Measurements from ENCODE around the gene KCNK3. TPM values are rescaled to one million over a fixed set of nuclear protein-coding genes. Genes with fewer than 3 reads are reported as not detected.

Gene KCNK3
- polyA plus RNA-seq, 1 donor from 2014 or later = 12.9 TPM

- TF ChIP-seq REST (IDR thresholded peaks at IDR 0.05; ENCODE audit: borderline replicate concordance) (no peak), POLR2AphosphoS5 (IDR thresholded peaks at IDR 0.05) (no peak), TAF1 (IDR thresholded peaks at IDR 0.05; ENCODE audit: low read depth) (no peak), RAD21 (conservative IDR thresholded peaks at IDR 0.05) (no peak), EZH2 (IDR thresholded peaks at IDR 0.05; ENCODE audit: borderline replicate concordance, insufficient read depth, low read length, poor library complexity, severe bottlenecking) (no peak), SMC3 (conservative IDR thresholded peaks at IDR 0.05; ENCODE audit: poor library complexity) (no peak), EP300 (conservative IDR thresholded peaks at IDR 0.05; ENCODE audit: poor library complexity, severe bottlenecking) (no peak), MXI1 (conservative IDR thresholded peaks at IDR 0.05; ENCODE audit: poor library complexity, severe bottlenecking) (no peak)
- TF ChIP-seq, protein P1, sequence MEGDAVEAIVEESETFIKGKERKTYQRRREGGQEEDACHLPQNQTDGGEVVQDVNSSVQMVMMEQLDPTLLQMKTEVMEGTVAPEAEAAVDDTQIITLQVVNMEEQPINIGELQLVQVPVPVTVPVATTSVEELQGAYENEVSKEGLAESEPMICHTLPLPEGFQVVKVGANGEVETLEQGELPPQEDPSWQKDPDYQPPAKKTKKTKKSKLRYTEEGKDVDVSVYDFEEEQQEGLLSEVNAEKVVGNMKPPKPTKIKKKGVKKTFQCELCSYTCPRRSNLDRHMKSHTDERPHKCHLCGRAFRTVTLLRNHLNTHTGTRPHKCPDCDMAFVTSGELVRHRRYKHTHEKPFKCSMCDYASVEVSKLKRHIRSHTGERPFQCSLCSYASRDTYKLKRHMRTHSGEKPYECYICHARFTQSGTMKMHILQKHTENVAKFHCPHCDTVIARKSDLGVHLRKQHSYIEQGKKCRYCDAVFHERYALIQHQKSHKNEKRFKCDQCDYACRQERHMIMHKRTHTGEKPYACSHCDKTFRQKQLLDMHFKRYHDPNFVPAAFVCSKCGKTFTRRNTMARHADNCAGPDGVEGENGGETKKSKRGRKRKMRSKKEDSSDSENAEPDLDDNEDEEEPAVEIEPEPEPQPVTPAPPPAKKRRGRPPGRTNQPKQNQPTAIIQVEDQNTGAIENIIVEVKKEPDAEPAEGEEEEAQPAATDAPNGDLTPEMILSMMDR (IDR thresholded peaks at IDR 0.05; ENCODE audit: poor library complexity, severe bottlenecking) = no peak
- Histone ChIP-seq H3K36me3 (ENCODE audit: insufficient read depth, low read length) (no peaks in the 10 kb centered on the region), H3K9ac (ENCODE audit: low read length) (no peak overlapping the region), H3F3A (ENCODE audit: insufficient read depth, low read length, poor library complexity, severe bottlenecking) (no peaks in the 10 kb centered on the region), H3K79me2 (replicated peaks; ENCODE audit: insufficient read depth, low read length) (no peaks in the 10 kb centered on the region), H3K9me2 (ENCODE audit: insufficient read depth, low read length) (no peaks in the 10 kb centered on the region), H3K4me3 (ENCODE audit: low read length) (no peak overlapping the region), H2AFZ (ENCODE audit: low read depth, low read length) (no peak overlapping the region), H3K27ac (ENCODE audit: low read length) (no peak overlapping the region), H3K4me2 (ENCODE audit: low read length) (no peak overlapping the region), H3K27me3 (ENCODE audit: insufficient read depth, low read depth, low read length) (no peaks in the 10 kb centered on the region), H4K20me1 (ENCODE audit: insufficient read depth) (no peaks in the 10 kb centered on the region), H3K9me3 (ENCODE audit: low read length) (no peaks in the 10 kb centered on the region)
Observed at GRCh38 chr2:26752656-26753055, 60.1 kb downstream of the KCNK3 start.

DNA sequence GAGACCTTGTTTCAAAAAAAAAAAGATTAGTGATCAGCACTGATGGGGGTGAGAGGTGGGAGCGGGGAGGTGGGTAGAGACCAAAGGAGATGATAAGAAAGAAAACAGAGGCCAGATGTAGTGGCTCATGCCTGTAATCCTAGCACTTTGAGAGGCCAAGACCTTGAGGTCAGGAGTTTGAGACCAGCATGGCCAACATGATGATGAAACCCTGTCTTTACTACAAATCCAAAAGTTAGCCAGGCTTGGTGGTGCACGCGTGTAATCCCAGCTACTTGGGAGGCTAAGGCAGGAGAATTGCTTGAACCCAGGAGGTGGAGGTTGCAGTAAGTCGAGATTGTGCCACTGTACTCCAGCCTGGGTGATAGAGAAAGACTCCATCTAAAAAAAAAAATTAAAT lies 62.0 kb downstream of the KCNK3 start:
- Histone ChIP-seq H3K9me2 (ENCODE audit: insufficient read depth, low read length) (no peaks in the 10 kb centered on the region), H3K27ac (ENCODE audit: low read length) (no peak overlapping the region), H3K9ac (ENCODE audit: low read length) (no peak overlapping the region), H2AFZ (ENCODE audit: low read depth, low read length) (no peak overlapping the region), H3K9me3 (ENCODE audit: low read length) (no peaks in the 10 kb centered on the region), H3K79me2 (replicated peaks; ENCODE audit: insufficient read depth, low read length) (no peaks in the 10 kb centered on the region), H3K4me3 (ENCODE audit: low read length) (no peak overlapping the region), H3K4me2 (ENCODE audit: low read length) (no peak overlapping the region), H3K27me3 (ENCODE audit: insufficient read depth, low read depth, low read length) (no peaks in the 10 kb centered on the region), H3K36me3 (ENCODE audit: insufficient read depth, low read length) (no peaks in the 10 kb centered on the region), H3F3A (ENCODE audit: insufficient read depth, low read length, poor library complexity, severe bottlenecking) (no peaks in the 10 kb centered on the region), H4K20me1 (ENCODE audit: insufficient read depth) (no peaks in the 10 kb centered on the region)
- TF ChIP-seq, protein P1 (IDR thresholded peaks at IDR 0.05; ENCODE audit: poor library complexity, severe bottlenecking) = no peak
- TF ChIP-seq RAD21 (conservative IDR thresholded peaks at IDR 0.05) (no peak), POLR2AphosphoS5 (IDR thresholded peaks at IDR 0.05) (no peak), SMC3 (conservative IDR thresholded peaks at IDR 0.05; ENCODE audit: poor library complexity) (no peak), REST (IDR thresholded peaks at IDR 0.05; ENCODE audit: borderline replicate concordance) (no peak), EZH2 (IDR thresholded peaks at IDR 0.05; ENCODE audit: borderline replicate concordance, insufficient read depth, low read length, poor library complexity, severe bottlenecking) (no peak), MXI1 (conservative IDR thresholded peaks at IDR 0.05; ENCODE audit: poor library complexity, severe bottlenecking) (no peak), TAF1 (IDR thresholded peaks at IDR 0.05; ENCODE audit: low read depth) (no peak), EP300 (conservative IDR thresholded peaks at IDR 0.05; ENCODE audit: poor library complexity, severe bottlenecking) (no peak)
